Gastrocnemius medialis (tissue), 4 donors: ENCODE data around the gene DHX36.

Source experiments
- CTCF ChIP-seq, 5 experiments: fragments of 450-650 bp in 3 of 5; fragments of 200-600 bp in 2 of 5; sonication (generic) in 2 of 5; IDR thresholded peaks in 4 of 5; conservative IDR thresholded peaks in 1 of 5; 1 replicate in 4 of 5; 2 replicates in 1 of 5; pipeline ENCODE4 v1.5.1; 2016 to 2019; ENCODE audit warnings: antibody characterized with exemption in 5 of 5, mild to moderate bottlenecking in 3 of 5, moderate library complexity in 3 of 5
- POLR2A ChIP-seq, 2 donors: fragments of 450-650 bp; IDR thresholded peaks; one replicate each; pipeline ENCODE4 v1.6.1; 2017; ENCODE audit warnings: antibody characterized with exemption in 2 of 2, mild to moderate bottlenecking in 2 of 2, moderate library complexity in 2 of 2

- no peak for TF ChIP-seq CTCF (IDR thresholded peaks at IDR 0.05 in 4 of 5, conservative IDR thresholded peaks at IDR 0.05 in 1 of 5)
- TF ChIP-seq POLR2A (IDR thresholded peaks at IDR 0.05) = no peak
Observed at GRCh38 chr3:154235330-154235729, 89.0 kb downstream of the DHX36 start.
